ENCODE measurements around the gene CDA. TPM values are rescaled to one million over a fixed set of nuclear protein-coding genes. Genes with fewer than 3 reads are reported as not detected.

Gene CDA
- total RNA-seq, 1 experiment from 2014 or later = 6.5 TPM

DNA sequence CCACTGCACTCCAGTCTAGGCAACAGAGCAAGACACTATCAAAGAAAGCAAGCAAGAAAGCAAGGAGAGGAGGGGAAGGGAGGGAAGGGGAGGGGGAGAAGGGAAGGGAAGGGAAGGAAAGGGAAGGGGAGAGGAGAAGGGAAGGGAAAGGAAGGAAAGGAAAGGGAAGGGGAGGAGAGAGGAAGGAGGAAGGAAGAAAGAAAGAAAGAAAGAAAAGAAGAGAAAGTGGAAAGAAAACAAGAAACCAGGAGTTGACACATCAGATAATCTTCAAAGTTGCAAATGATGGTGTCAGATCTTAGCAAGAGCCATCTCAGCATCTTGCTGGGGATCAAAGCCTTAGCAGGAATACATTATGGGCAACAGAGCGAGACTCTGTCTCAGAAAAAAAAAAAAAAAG, 14.9 kb upstream of the CDA start:
- no peak overlapping the region for H3T11ph ChIP-seq (ENCODE audit: low read length)
- no peak overlapping the region for H3K56ac ChIP-seq (ENCODE audit: insufficient read length, low read depth, low read length)
- no peak overlapping the region for H4K91ac ChIP-seq (ENCODE audit: insufficient read length, low read depth, low read length)
- no peak overlapping the region for H4K5ac ChIP-seq (ENCODE audit: insufficient read length, low read depth, low read length)
- no peak overlapping the region for H2BK5ac ChIP-seq (ENCODE audit: insufficient read length, low read length)
- no peak overlapping the region for H2BK15ac ChIP-seq (ENCODE audit: low read depth, low read length)
- H3K23me2 ChIP-seq (ENCODE audit: insufficient read length, low read depth, low read length, poor library complexity, severe bottlenecking) = no peaks in the 10 kb centered on the region
- H2AFZ ChIP-seq (ENCODE audit: low read length) = no peak overlapping the region
- no peak overlapping the region for H4K8ac ChIP-seq (replicated peaks; ENCODE audit: insufficient read length, low read depth, low read length)
- Mint-ChIP-seq H3K4me3 (no peak overlapping the region; a peak in 1 of 5 replicates), H3K9me3 (peaks cover 0 to 3% of the 10 kb centered on the region in 2 experiments; a peak in 1 of 5 replicates), H3K4me1 (peaks cover 3 to 5% of the 10 kb centered on the region in 2 experiments; a peak in 2 of 4 replicates), H3K27ac (no peak overlapping the region), H3K27me3 (ENCODE audit: low read depth) (peaks cover 56% of the 10 kb centered on the region), H3K36me3 (ENCODE audit: insufficient read depth in 1 of 3, low read depth in 3 of 3) (no peaks in the 10 kb centered on the region)
- H3K27me3 ChIP-seq (ENCODE audit: insufficient read depth, low read length) = no peaks in the 10 kb centered on the region; the same call in 1 of the 2 replicates
- H2BK20ac ChIP-seq (ENCODE audit: low read depth, low read length, poor library complexity, severe bottlenecking) = no peak overlapping the region
- TF ChIP-seq, protein P1, sequence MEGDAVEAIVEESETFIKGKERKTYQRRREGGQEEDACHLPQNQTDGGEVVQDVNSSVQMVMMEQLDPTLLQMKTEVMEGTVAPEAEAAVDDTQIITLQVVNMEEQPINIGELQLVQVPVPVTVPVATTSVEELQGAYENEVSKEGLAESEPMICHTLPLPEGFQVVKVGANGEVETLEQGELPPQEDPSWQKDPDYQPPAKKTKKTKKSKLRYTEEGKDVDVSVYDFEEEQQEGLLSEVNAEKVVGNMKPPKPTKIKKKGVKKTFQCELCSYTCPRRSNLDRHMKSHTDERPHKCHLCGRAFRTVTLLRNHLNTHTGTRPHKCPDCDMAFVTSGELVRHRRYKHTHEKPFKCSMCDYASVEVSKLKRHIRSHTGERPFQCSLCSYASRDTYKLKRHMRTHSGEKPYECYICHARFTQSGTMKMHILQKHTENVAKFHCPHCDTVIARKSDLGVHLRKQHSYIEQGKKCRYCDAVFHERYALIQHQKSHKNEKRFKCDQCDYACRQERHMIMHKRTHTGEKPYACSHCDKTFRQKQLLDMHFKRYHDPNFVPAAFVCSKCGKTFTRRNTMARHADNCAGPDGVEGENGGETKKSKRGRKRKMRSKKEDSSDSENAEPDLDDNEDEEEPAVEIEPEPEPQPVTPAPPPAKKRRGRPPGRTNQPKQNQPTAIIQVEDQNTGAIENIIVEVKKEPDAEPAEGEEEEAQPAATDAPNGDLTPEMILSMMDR (conservative IDR thresholded peaks at IDR 0.05) = no peak
- H4K20me1 ChIP-seq (ENCODE audit: control insufficient read depth, insufficient read depth, insufficient read length) = no peaks in the 10 kb centered on the region
- no peaks in the 10 kb centered on the region for H3K79me1 ChIP-seq (ENCODE audit: insufficient read depth, low read depth, low read length, poor library complexity, severe bottlenecking)
- H3K79me2 ChIP-seq (ENCODE audit: insufficient read depth, low read length) = no peaks in the 10 kb centered on the region
- no peak overlapping the region for H3K18ac ChIP-seq (ENCODE audit: insufficient read length, low read depth, low read length)
- H2BK12ac ChIP-seq (ENCODE audit: insufficient read length, low read depth, low read length) = no peak overlapping the region
- no peak overlapping the region for H3K23ac ChIP-seq (ENCODE audit: insufficient read length, low read depth, low read length)
- no peak overlapping the region for H2BK120ac ChIP-seq (ENCODE audit: low read depth, low read length, poor library complexity, severe bottlenecking)
- H3K4ac ChIP-seq (ENCODE audit: low read depth, low read length) = no peak overlapping the region
- WGBS (ENCODE audit: extremely low coverage, insufficient read length, low lambda C conversion rate) = no CpG with 5 or more reads among the region's 1 CpG
- no peak overlapping the region for H3K14ac ChIP-seq (ENCODE audit: insufficient read depth, low read length)
- H3K9me3 ChIP-seq (ENCODE audit: control insufficient read depth, low read depth, low read length) = no peaks in the 10 kb centered on the region
- H2AK5ac ChIP-seq (ENCODE audit: insufficient read length, low read length) = no peak overlapping the region
- DNase-seq = no peak
- no peak overlapping the region for H3K27ac ChIP-seq (ENCODE audit: insufficient read length, low read depth, low read length)
- H3K4me1 ChIP-seq (ENCODE audit: insufficient read depth, low read length) = no peaks in the 10 kb centered on the region
- H3K4me2 ChIP-seq (ENCODE audit: insufficient read depth, insufficient read length, low read length) = no peak overlapping the region
- H3K9ac ChIP-seq (ENCODE audit: extremely low read depth, insufficient read length, low read length) = no peak overlapping the region

Data from H9 (cell line).